ENCODE results near the gene EMILIN2.

The EMILIN2 gene

GRCh38 chr18:2891526-2892431, 45.0 kb downstream of the EMILIN2 start:
- H3K36me3 ChIP-seq (ENCODE audit: insufficient read depth, low read length): no peaks in the 10 kb centered on the region
- no peaks in the 10 kb centered on the region for H3F3A ChIP-seq (ENCODE audit: low read depth)
- no peak overlapping the region for H2AFZ ChIP-seq (ENCODE audit: low read length)
- H3K9me3 ChIP-seq (ENCODE audit: insufficient read depth, low read depth, low read length): no peaks in the 10 kb centered on the region
- H4K20me1 ChIP-seq (ENCODE audit: insufficient read depth, low read length, poor library complexity, severe bottlenecking): no peaks in the 10 kb centered on the region
- H3K4me2 ChIP-seq (ENCODE audit: low read depth, low read length, poor library complexity, severe bottlenecking): no peak overlapping the region
- H3K4me1 ChIP-seq (ENCODE audit: insufficient read depth, low read length, poor library complexity, severe bottlenecking): peaks cover 3% of the 10 kb centered on the region
- TF ChIP-seq EZH2phosphoT487 (IDR thresholded peaks at IDR 0.05; ENCODE audit: borderline replicate concordance) (no peak), CTCF (conservative IDR thresholded peaks at IDR 0.05; ENCODE audit: low read length) (no peak)
- no peaks in the 10 kb centered on the region for H3K27me3 ChIP-seq (ENCODE audit: insufficient read depth, low read length, poor library complexity, severe bottlenecking)
- no peaks in the 10 kb centered on the region for H3K9me2 ChIP-seq (replicated peaks; ENCODE audit: low read depth, low read length)
- H3K79me2 ChIP-seq (ENCODE audit: insufficient read depth, low read length): no peaks in the 10 kb centered on the region
- H3K4me3 ChIP-seq (ENCODE audit: low read length, poor library complexity, severe bottlenecking): no peak overlapping the region
- no peak overlapping the region for H3K9ac ChIP-seq (ENCODE audit: low read depth, low read length, poor library complexity, severe bottlenecking)

- no peaks in the 10 kb centered on the region for H4K20me1 ChIP-seq (ENCODE audit: insufficient read depth, low read length, poor library complexity, severe bottlenecking)
- H3K9ac ChIP-seq (ENCODE audit: low read depth, low read length, poor library complexity, severe bottlenecking): no peak overlapping the region
- H2AFZ ChIP-seq (ENCODE audit: low read length): no peak overlapping the region
- H3K4me2 ChIP-seq (ENCODE audit: low read depth, low read length, poor library complexity, severe bottlenecking): no peak overlapping the region
- no peaks in the 10 kb centered on the region for H3K36me3 ChIP-seq (ENCODE audit: insufficient read depth, low read length)
- no peaks in the 10 kb centered on the region for H3K9me2 ChIP-seq (replicated peaks; ENCODE audit: low read depth, low read length)
- no peaks in the 10 kb centered on the region for H3F3A ChIP-seq (ENCODE audit: low read depth)
- TF ChIP-seq EZH2phosphoT487 (IDR thresholded peaks at IDR 0.05; ENCODE audit: borderline replicate concordance) (no peak), CTCF (conservative IDR thresholded peaks at IDR 0.05; ENCODE audit: low read length) (no peak)
- H3K4me1 ChIP-seq (ENCODE audit: insufficient read depth, low read length, poor library complexity, severe bottlenecking): peaks cover 2% of the 10 kb centered on the region
- H3K9me3 ChIP-seq (ENCODE audit: insufficient read depth, low read depth, low read length): no peaks in the 10 kb centered on the region
- H3K4me3 ChIP-seq (ENCODE audit: low read length, poor library complexity, severe bottlenecking): no peak overlapping the region
- H3K27me3 ChIP-seq (ENCODE audit: insufficient read depth, low read length, poor library complexity, severe bottlenecking): no peaks in the 10 kb centered on the region
- H3K79me2 ChIP-seq (ENCODE audit: insufficient read depth, low read length): no peaks in the 10 kb centered on the region
Observed at GRCh38 chr18:2893056-2893455, 46.2 kb downstream of the EMILIN2 start.

- Histone ChIP-seq H3K9me2 (replicated peaks; ENCODE audit: low read depth, low read length) (no peaks in the 10 kb centered on the region), H3K79me2 (ENCODE audit: insufficient read depth, low read length) (no peaks in the 10 kb centered on the region), H3K9me3 (ENCODE audit: insufficient read depth, low read depth, low read length) (no peaks in the 10 kb centered on the region), H3K27me3 (ENCODE audit: insufficient read depth, low read length, poor library complexity, severe bottlenecking) (no peaks in the 10 kb centered on the region), H3K36me3 (ENCODE audit: insufficient read depth, low read length) (no peaks in the 10 kb centered on the region), H3K4me2 (ENCODE audit: low read depth, low read length, poor library complexity, severe bottlenecking) (no peak overlapping the region), H3F3A (ENCODE audit: low read depth) (no peaks in the 10 kb centered on the region), H3K4me3 (ENCODE audit: low read length, poor library complexity, severe bottlenecking) (no peak overlapping the region), H4K20me1 (ENCODE audit: insufficient read depth, low read length, poor library complexity, severe bottlenecking) (no peaks in the 10 kb centered on the region), H3K4me1 (ENCODE audit: insufficient read depth, low read length, poor library complexity, severe bottlenecking) (no peaks in the 10 kb centered on the region), H2AFZ (ENCODE audit: low read length) (no peak overlapping the region), H3K9ac (ENCODE audit: low read depth, low read length, poor library complexity, severe bottlenecking) (no peak overlapping the region)
- no peak for TF ChIP-seq CTCF (conservative IDR thresholded peaks at IDR 0.05; ENCODE audit: low read length)
- no peak for TF ChIP-seq EZH2phosphoT487 (IDR thresholded peaks at IDR 0.05; ENCODE audit: borderline replicate concordance)
Observed at GRCh38 chr18:2893676-2894075, 46.9 kb downstream of the EMILIN2 start.

All from Loucy (cell line).